Prostate gland (tissue), 2 donors: ENCODE results near the gene LYPLAL1.

Source experiments
- CTCF ChIP-seq, 4 experiments: fragments of 200-600 bp in 2 of 4; fragments of 450-650 bp in 2 of 4; sonication (generic) in 2 of 4; IDR thresholded peaks; 1 replicate in 3 of 4; 2 replicates in 1 of 4; pipeline ENCODE4 v1.5.1; 2016 to 2019; ENCODE audit warnings: antibody characterized with exemption in 4 of 4, mild to moderate bottlenecking in 2 of 4, moderate library complexity in 2 of 4
- POLR2A ChIP-seq: fragments of 450-650 bp; IDR thresholded peaks from one replicate; pipeline ENCODE4 v1.6.1; 2016; ENCODE audit warnings: antibody characterized with exemption, mild to moderate bottlenecking
- POLR2AphosphoS5 ChIP-seq: sonication (generic); formaldehyde crosslinking; IDR thresholded peaks from one replicate; pipeline ENCODE4 v1.6.1; 2017; ENCODE audit warnings: antibody characterized with exemption

GRCh38 chr1:219144658-219145315 lies 28.9 kb upstream of the LYPLAL1 start:
- TF ChIP-seq CTCF (IDR thresholded peaks at IDR 0.05), result no peak
- TF ChIP-seq POLR2A, result no peak
- no peak for TF ChIP-seq POLR2AphosphoS5
